UCSD-AML1 (cell line): ENCODE data around the gene TNFRSF12A.
"Not testable (repeated sequence)": the region's sequence is repeated elsewhere in the genome, so short reads cannot be mapped to it uniquely, and the experiment has no call there.

Experiments used
- DNase-seq: peaks from one replicate; lab custom pipeline; 2025; ENCODE audit not compliant: unreplicated experiment; lab: John Stamatoyannopoulos, UW

TNFRSF12A gene

GRCh38 chr16:3060339-3061127 lies 40.4 kb downstream of the TNFRSF12A start:
- no peak for DNase-seq

- DNase-seq = no peak
These were observed 42.4 kb downstream of the TNFRSF12A start for GRCh38 chr16:3062553-3062952.

- DNase-seq = no peak
These were observed 43.6 kb downstream of the TNFRSF12A start for GRCh38 chr16:3063625-3064386.

GRCh38 chr16:3065069-3065741 lies 45.0 kb downstream of the TNFRSF12A start, which contains the start of gene IL32:
Gene IL32, plus strand, starts transcription at chr16:3065640. Its CDS starts 172 bp downstream, at chr16:3065812.
- DNase-seq = no peak

GRCh38 chr16:3065742-3066439 lies 45.7 kb downstream of the TNFRSF12A start:
- DNase-seq = no peak

GRCh38 chr16:3066440-3066748 lies 46.2 kb downstream of the TNFRSF12A start:
- DNase-seq = no peak

- DNase-seq = no peak
These were observed 48.3 kb downstream of the TNFRSF12A start for GRCh38 chr16:3068487-3068886.

GRCh38 chr16:3069146-3069545 lies 49.0 kb downstream of the TNFRSF12A start:
- not testable (repeated sequence) for DNase-seq

GRCh38 chr16:3070608-3071111 lies 50.5 kb downstream of the TNFRSF12A start:
- DNase-seq = no peak

- DNase-seq = no peak
These were observed 51.5 kb downstream of the TNFRSF12A start for GRCh38 chr16:3071655-3072054.
